PC-9 (cell line): ENCODE data around the gene RASL11B. TPM values are rescaled to one million over a fixed set of nuclear protein-coding genes. Genes with fewer than 3 reads are reported as not detected.

Experiments used
- BruUV-seq: library from RNA; stranded (reverse); fragments of 400-500 nt; replicated peaks from 2 replicates; lab custom pipeline; 2021; lab: Mats Ljungman, UMichigan
- CTCF ChIA-PET: fragments of 300-600 bp; sonication (Branson Sonifier 250); formaldehyde crosslinking; loops from one replicate; lab custom pipeline; 2022; ENCODE audit warnings: antibody characterized with exemption; lab: Charles Lee
- POLR2A ChIA-PET: fragments of 300-600 bp; sonication (Branson Sonifier 250); formaldehyde crosslinking; loops from one replicate; lab custom pipeline; 2022; ENCODE audit warnings: antibody characterized with exemption; ENCODE audit not compliant: unreplicated experiment; lab: Charles Lee
- DNase-seq, 2 experiments: peaks; one replicate each; pipeline versions ENCODE4 v3.0.0 to v3.0.0-alpha.2; 2015 to 2022; ENCODE audit warnings: mixed read lengths in 1 of 2
- H2AFZ ChIP-seq: fragments of 200-600 bp; sonication (generic); 2 replicates; pipeline ENCODE4 v1.8.1; 2017; ENCODE audit warnings: antibody characterized with exemption
- H3F3A ChIP-seq: fragments of 200-600 bp; sonication (generic); 2 replicates; pipeline ENCODE4 v1.8.1; 2017; ENCODE audit warnings: antibody characterized with exemption, mild to moderate bottlenecking, low read depth; ENCODE audit not compliant: insufficient read depth
- H3K27ac ChIP-seq: fragments of 200-600 bp; sonication (generic); 2 replicates; pipeline ENCODE4 v1.6.1; 2016; ENCODE audit warnings: mixed run types
- H3K27me3 ChIP-seq: fragments of 200-600 bp; sonication (generic); 2 replicates; pipeline ENCODE4 v1.6.1; 2016; ENCODE audit warnings: low read depth, mixed run types; ENCODE audit not compliant: insufficient read depth
- H3K36me3 ChIP-seq: fragments of 200-600 bp; sonication (generic); 2 replicates; pipeline ENCODE4 v1.6.1; 2016; ENCODE audit warnings: low read depth, mixed run types
- H3K4me1 ChIP-seq: fragments of 200-600 bp; sonication (generic); replicated peaks from 2 replicates; pipeline ENCODE4 v1.6.1; 2016; ENCODE audit warnings: mixed run types; ENCODE audit not compliant: insufficient read depth
- H3K4me2 ChIP-seq: fragments of 200-600 bp; sonication (generic); 2 replicates; pipeline ENCODE4 v1.6.1; 2017; ENCODE audit warnings: mixed run types
- H3K4me3 ChIP-seq: fragments of 200-600 bp; sonication (generic); 2 replicates; pipeline ENCODE4 v1.6.1; 2016; ENCODE audit warnings: mixed run types
- H3K79me2 ChIP-seq: fragments of 200-600 bp; sonication (generic); 2 replicates; pipeline ENCODE4 v1.6.1; 2017; ENCODE audit warnings: low read depth, mixed run types
- H3K9me2 ChIP-seq: fragments of 200-600 bp; sonication (generic); 2 replicates; pipeline ENCODE4 v1.8.1; 2017; ENCODE audit warnings: mild to moderate bottlenecking; ENCODE audit not compliant: insufficient read depth
- H3K9me3 ChIP-seq: fragments of 200-600 bp; sonication (generic); 2 replicates; pipeline ENCODE4 v1.8.1; 2016; ENCODE audit warnings: low read depth; ENCODE audit not compliant: insufficient read depth
- H4K20me1 ChIP-seq: fragments of 200-600 bp; sonication (generic); 2 replicates; pipeline ENCODE4 v1.8.1; 2017; ENCODE audit not compliant: insufficient read depth
- EZH2 ChIP-seq: fragments of 200-600 bp; sonication (generic); IDR thresholded peaks from 2 replicates; pipeline ENCODE4 v1.8.0; 2017; ENCODE audit warnings: antibody characterized with exemption, low read depth
- intact Hi-C: fragments of 100-400 bp; cut with micrococcal nuclease; formaldehyde crosslinking; loops from one replicate; pipeline ENCODE4 v1.10.0; 2022; ENCODE audit not compliant: unreplicated experiment
- total RNA-seq: library from RNA; stranded (reverse); gene quantifications from 2 replicates; pipeline ENCODE4 v1.2.3, GENCODE V29; 2021
- TF ChIP-seq, protein P1 (sequence below): fragments of 200-600 bp; sonication (generic); conservative IDR thresholded peaks from 2 replicates; pipeline ENCODE4 v1.6.1; 2017; ENCODE audit warnings: mixed run types, antibody characterized with exemption, mild to moderate bottlenecking, moderate library complexity

The RASL11B gene
- total RNA-seq, 1 experiment from 2014 or later: not detected

DNA sequence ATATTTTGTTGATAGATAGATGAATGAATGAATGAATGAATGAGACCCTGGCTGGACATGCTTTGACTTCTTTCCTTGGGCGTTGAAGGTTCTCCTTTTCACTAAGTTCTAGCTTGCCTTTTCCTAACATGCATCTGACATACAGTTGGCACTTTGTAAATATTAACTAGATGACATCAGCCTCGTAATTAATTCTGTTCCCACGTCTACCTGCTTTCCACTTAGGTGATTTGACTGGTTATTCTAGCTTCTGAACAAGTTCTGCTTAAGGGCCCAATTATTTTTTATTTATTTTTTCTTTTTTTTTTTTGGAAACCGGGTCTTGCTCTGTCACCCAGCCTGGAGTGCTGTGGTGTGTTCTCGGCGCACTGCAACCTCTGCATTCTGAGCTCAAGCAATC, 13.9 kb upstream of the RASL11B start:
- no peaks in the 10 kb centered on the region for H3F3A ChIP-seq
- no peaks in the 10 kb centered on the region for H3K9me2 ChIP-seq
- H3K79me2 ChIP-seq: no peaks in the 10 kb centered on the region
- BruUV-seq: no TSS peak
- H3K4me2 ChIP-seq: no peak overlapping the region
- no peak for DNase-seq
- intact Hi-C loops: no loop called here
- ChIA-PET CTCF (no interaction called here), POLR2A (no interaction called here)
- no peak overlapping the region for H2AFZ ChIP-seq
- no peaks in the 10 kb centered on the region for H3K9me3 ChIP-seq
- H3K27me3 ChIP-seq: no peaks in the 10 kb centered on the region
- TF ChIP-seq, protein P1, sequence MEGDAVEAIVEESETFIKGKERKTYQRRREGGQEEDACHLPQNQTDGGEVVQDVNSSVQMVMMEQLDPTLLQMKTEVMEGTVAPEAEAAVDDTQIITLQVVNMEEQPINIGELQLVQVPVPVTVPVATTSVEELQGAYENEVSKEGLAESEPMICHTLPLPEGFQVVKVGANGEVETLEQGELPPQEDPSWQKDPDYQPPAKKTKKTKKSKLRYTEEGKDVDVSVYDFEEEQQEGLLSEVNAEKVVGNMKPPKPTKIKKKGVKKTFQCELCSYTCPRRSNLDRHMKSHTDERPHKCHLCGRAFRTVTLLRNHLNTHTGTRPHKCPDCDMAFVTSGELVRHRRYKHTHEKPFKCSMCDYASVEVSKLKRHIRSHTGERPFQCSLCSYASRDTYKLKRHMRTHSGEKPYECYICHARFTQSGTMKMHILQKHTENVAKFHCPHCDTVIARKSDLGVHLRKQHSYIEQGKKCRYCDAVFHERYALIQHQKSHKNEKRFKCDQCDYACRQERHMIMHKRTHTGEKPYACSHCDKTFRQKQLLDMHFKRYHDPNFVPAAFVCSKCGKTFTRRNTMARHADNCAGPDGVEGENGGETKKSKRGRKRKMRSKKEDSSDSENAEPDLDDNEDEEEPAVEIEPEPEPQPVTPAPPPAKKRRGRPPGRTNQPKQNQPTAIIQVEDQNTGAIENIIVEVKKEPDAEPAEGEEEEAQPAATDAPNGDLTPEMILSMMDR: no peak
- TF ChIP-seq EZH2: no peak
- H3K36me3 ChIP-seq: no peaks in the 10 kb centered on the region
- no peaks in the 10 kb centered on the region for H4K20me1 ChIP-seq
- H3K4me3 ChIP-seq: no peak overlapping the region
- no peaks in the 10 kb centered on the region for H3K4me1 ChIP-seq
- H3K27ac ChIP-seq: no peak overlapping the region

DNA sequence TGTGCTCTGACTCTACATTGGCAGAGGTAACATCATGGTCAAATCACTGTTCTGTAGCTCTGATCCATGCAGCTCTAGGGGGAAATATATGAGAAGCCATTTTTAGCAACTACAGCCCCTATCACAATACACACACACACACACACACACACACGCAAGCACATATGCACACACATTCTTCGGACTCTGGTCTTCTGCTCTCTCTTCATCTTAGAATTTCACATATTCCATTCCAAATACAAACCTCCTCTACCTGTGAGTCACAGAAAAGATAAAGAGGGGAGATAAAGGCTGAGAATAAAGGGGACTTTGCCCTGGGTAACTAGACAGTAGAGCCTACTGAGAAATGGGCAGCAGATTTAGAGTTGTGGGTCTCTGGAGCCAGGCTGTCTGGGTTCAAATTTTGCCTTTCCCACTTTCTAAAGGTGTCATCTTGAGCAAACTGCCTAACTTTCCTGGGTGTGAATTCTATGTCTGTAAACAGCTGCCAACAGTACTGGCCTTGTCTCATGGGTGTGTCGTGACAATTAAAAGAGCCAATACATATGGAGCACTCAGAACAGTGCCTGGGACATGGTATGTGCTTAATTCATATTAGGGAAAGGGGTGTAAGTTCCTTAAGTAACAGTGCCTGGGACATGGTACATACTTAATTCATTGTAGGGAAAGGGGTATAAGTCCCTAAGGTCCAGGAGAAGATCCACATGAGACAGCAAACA, 11.6 kb upstream of the RASL11B start:
- CTCF ChIA-PET: no interaction called here
- Histone ChIP-seq H3K9me2 (no peaks in the 10 kb centered on the region), H3F3A (no peaks in the 10 kb centered on the region), H3K36me3 (no peaks in the 10 kb centered on the region), H3K9me3 (no peaks in the 10 kb centered on the region), H3K27me3 (no peaks in the 10 kb centered on the region), H2AFZ (no peak overlapping the region), H3K27ac (no peak overlapping the region), H3K4me3 (no peak overlapping the region), H4K20me1 (no peaks in the 10 kb centered on the region), H3K4me2 (no peak overlapping the region), H3K4me1 (no peaks in the 10 kb centered on the region), H3K79me2 (no peaks in the 10 kb centered on the region)
- BruUV-seq: no TSS peak
- TF ChIP-seq EZH2: no peak
- TF ChIP-seq, protein P1: no peak
- POLR2A ChIA-PET: interaction anchor here (0.6 kb wide), 1 partner anchor 128 kb away, joined by 3 read pairs; no protein-coding TSS in a partner anchor
- intact Hi-C loops: no loop called here
- no peak for DNase-seq

DNA sequence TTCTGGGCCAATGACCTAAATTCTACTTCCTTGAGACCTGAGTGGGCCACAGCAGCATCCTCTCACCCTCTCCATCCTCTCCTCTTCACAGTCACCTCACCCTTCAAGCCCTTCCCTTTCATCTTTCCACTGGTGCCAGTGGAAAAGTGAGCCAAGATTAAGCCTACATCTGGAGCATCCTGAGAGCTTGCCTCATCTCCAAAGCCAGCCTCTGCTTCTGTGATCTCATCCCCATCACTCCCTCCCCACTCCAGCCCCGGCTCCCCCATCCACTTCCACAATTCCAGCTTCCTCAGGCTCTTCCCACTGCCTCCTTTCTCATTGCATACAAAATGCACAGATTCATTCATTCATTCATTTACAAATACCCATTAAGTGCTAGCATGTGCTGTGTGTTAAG, 10.1 kb upstream of the RASL11B start:
- no peaks in the 10 kb centered on the region for H3K4me1 ChIP-seq
- no peak overlapping the region for H3K4me3 ChIP-seq
- H4K20me1 ChIP-seq: no peaks in the 10 kb centered on the region
- intact Hi-C loops: no loop called here
- H3K79me2 ChIP-seq: no peaks in the 10 kb centered on the region
- BruUV-seq: no TSS peak
- no peaks in the 10 kb centered on the region for H3K9me3 ChIP-seq
- no peaks in the 10 kb centered on the region for H3K27me3 ChIP-seq
- no peaks in the 10 kb centered on the region for H3K9me2 ChIP-seq
- no peaks in the 10 kb centered on the region for H3K36me3 ChIP-seq
- ChIA-PET CTCF (no interaction called here), POLR2A (no interaction called here)
- TF ChIP-seq EZH2: no peak
- TF ChIP-seq, protein P1: no peak
- H3K27ac ChIP-seq: no peak overlapping the region
- H3K4me2 ChIP-seq: no peak overlapping the region
- no peak for DNase-seq
- H3F3A ChIP-seq: no peaks in the 10 kb centered on the region
- H2AFZ ChIP-seq: no peak overlapping the region
